Measurements from ENCODE around the gene INPP5J. TPM values are rescaled to one million over a fixed set of nuclear protein-coding genes. Genes with fewer than 3 reads are reported as not detected.

The INPP5J gene
- total and polyA plus RNA-seq, 10 donors, result 0.14 to 0.87 (median 0.43) TPM; not detected in 2

- peaks cover 1 to 79% (median 47%) of the 10 kb centered on the region in 6 donors for H3K4me1 ChIP-seq
- intact Hi-C loops (cut with DNase I; ENCODE audit: low total_unique reads), result loop anchor here (5.0 kb wide), 1 partner anchor 142 kb away; no protein-coding TSS in a partner anchor
- H3K4me3 ChIP-seq, result peak overlapping the region in 1 of 8 donors; percentile 13
- no peaks in the 10 kb centered on the region for H3K9me3 ChIP-seq
- DNase-seq, result peak; percentile 87
- peak overlapping the region in 5 of 8 donors; percentile 27 to 96 (median 63) for H3K27ac ChIP-seq
- 67 to 75% (median 70%) methylated on average over 5 to 9 of the region's 9 CpGs for WGBS, 5 donors
- TF ChIP-seq POLR2A (IDR thresholded peaks at IDR 0.05) (no peak), CTCF (IDR thresholded peaks at IDR 0.05 in 8 of 11, conservative IDR thresholded peaks at IDR 0.05 in 3 of 11) (peak; percentile 63 to 89 (median 78)), POLR2AphosphoS5 (IDR thresholded peaks at IDR 0.05) (peak; percentile 64 to 83 (median 69))
- H3K27me3 ChIP-seq (replicated peaks in 1 of 7), result no peaks in the 10 kb centered on the region
- peaks cover 0 to 85% (median 50%) of the 10 kb centered on the region in 6 donors for H3K36me3 ChIP-seq
These were observed 33.3 kb upstream of the INPP5J start for GRCh38 chr22:31089160-31090100.

GRCh38 chr22:31090217-31091085, 32.3 kb upstream of the INPP5J start:
- DNase-seq, result no peak
- H3K36me3 ChIP-seq, result peaks cover 0 to 95% (median 58%) of the 10 kb centered on the region in 6 donors
- peaks cover 0 to 71% (median 41%) of the 10 kb centered on the region in 6 donors for H3K4me1 ChIP-seq
- intact Hi-C loops (cut with DNase I; ENCODE audit: low total_unique reads), result no loop called here
- H3K9me3 ChIP-seq, result no peaks in the 10 kb centered on the region
- H3K27ac ChIP-seq, result peak overlapping the region in 5 of 8 donors; percentile 27 to 96 (median 63)
- no peaks in the 10 kb centered on the region for H3K27me3 ChIP-seq (replicated peaks in 1 of 7)
- TF ChIP-seq CTCF (IDR thresholded peaks at IDR 0.05 in 8 of 11, conservative IDR thresholded peaks at IDR 0.05 in 3 of 11), result no peak
- 79 to 95% (median 91%) methylated on average over 14 to 15 of the region's 15 CpGs for WGBS, 5 donors
- H3K4me3 ChIP-seq, result peak overlapping the region in 1 of 8 donors; percentile 13

GRCh38 chr22:31091106-31091975, 31.4 kb upstream of the INPP5J start:
- peaks cover 0 to 62% (median 34%) of the 10 kb centered on the region in 6 donors for H3K4me1 ChIP-seq
- H3K27ac ChIP-seq, result peak overlapping the region in 4 of 8 donors; percentile 4 to 96 (median 64)
- TF ChIP-seq POLR2AphosphoS5 (IDR thresholded peaks at IDR 0.05) (peak in 2 of 3 donors; percentile 29 to 38), CTCF (IDR thresholded peaks at IDR 0.05 in 8 of 11, conservative IDR thresholded peaks at IDR 0.05 in 3 of 11) (no peak)
- H3K9me3 ChIP-seq, result no peaks in the 10 kb centered on the region
- H3K36me3 ChIP-seq, result peaks cover 0 to 100% (median 61%) of the 10 kb centered on the region in 6 donors
- H3K27me3 ChIP-seq (replicated peaks in 1 of 7), result no peaks in the 10 kb centered on the region
- no peak overlapping the region for H3K4me3 ChIP-seq
- no peak for DNase-seq
- intact Hi-C loops (cut with DNase I; ENCODE audit: low total_unique reads), result no loop called here
- WGBS, 5 donors, result 82 to 94% (median 91%) methylated on average over 9 to 29 of the region's 29 CpGs

All from spleen (tissue), 11 donors.